Spleen (tissue), 7 donors: ENCODE results near the gene MED13L.
"Not testable (repeated sequence)": the region's sequence is repeated elsewhere in the genome, so short reads cannot be mapped to it uniquely, and the experiment has no call there.

Experiments
- CTCF ChIP-seq, 11 experiments: fragments of 200-600 bp in 7 of 11; fragments of 450-650 bp in 4 of 11; sonication (generic) in 4 of 11; IDR thresholded peaks in 8 of 11; conservative IDR thresholded peaks in 3 of 11; 1 replicate in 7 of 11; 2 replicates in 4 of 11; pipeline versions ENCODE4 v1.4.0 to v1.8.0; 2016 to 2021; ENCODE audit warnings: antibody characterized with exemption in 11 of 11, inconsistent platforms in 4 of 11, mild to moderate bottlenecking in 1 of 11
- POLR2AphosphoS5 ChIP-seq, 3 donors: sonication (generic); formaldehyde crosslinking; IDR thresholded peaks; one replicate each; pipeline ENCODE4 v1.5.1; 2017; ENCODE audit warnings: antibody characterized with exemption in 3 of 3
- donor health status: DM: no; HTN: no; CAD: no; lungs with moderate emphysema.
- donor health status: DM: no; HTN: no; CAD: no.
- donor health status: DM: no; HTN: no; CAD: no.

GRCh38 chr12:116131987-116132386, 145.5 kb downstream of the MED13L start:
- TF ChIP-seq CTCF (IDR thresholded peaks at IDR 0.05 in 8 of 11, conservative IDR thresholded peaks at IDR 0.05 in 3 of 11); POLR2AphosphoS5 (IDR thresholded peaks at IDR 0.05): not testable (repeated sequence)
